Mucosa of stomach (tissue), 1 donor: Measurements from ENCODE around the gene EHD2.
"Not testable (repeated sequence)": the region's sequence is repeated elsewhere in the genome, so short reads cannot be mapped to it uniquely, and the experiment has no call there.

ENCODE experiments used
- H3K27me3 ChIP-seq: one replicate; pipeline ENCODE4 v1.7.0; 2013; ENCODE audit warnings: mild to moderate bottlenecking, low read length; ENCODE audit not compliant: control insufficient read depth, insufficient read depth
- H3K36me3 ChIP-seq: one replicate; pipeline ENCODE4 v1.7.0; 2013; ENCODE audit warnings: low read length; ENCODE audit not compliant: control insufficient read depth, insufficient read depth
- H3K4me1 ChIP-seq: one replicate; pipeline ENCODE4 v1.7.0; 2013; ENCODE audit warnings: mild to moderate bottlenecking, low read length; ENCODE audit not compliant: control insufficient read depth, insufficient read depth
- H3K4me3 ChIP-seq: one replicate; pipeline ENCODE4 v1.7.0; 2013; ENCODE audit warnings: low read length
- H3K9ac ChIP-seq: one replicate; pipeline ENCODE4 v1.7.0; 2013; ENCODE audit warnings: mild to moderate bottlenecking, low read length, moderate library complexity
- H3K9me3 ChIP-seq: one replicate; pipeline ENCODE4 v1.7.0; 2013; ENCODE audit warnings: mild to moderate bottlenecking, low read length, moderate library complexity; ENCODE audit not compliant: control insufficient read depth
- donor health status: Pancreatic carcinoma.

The EHD2 gene

DNA sequence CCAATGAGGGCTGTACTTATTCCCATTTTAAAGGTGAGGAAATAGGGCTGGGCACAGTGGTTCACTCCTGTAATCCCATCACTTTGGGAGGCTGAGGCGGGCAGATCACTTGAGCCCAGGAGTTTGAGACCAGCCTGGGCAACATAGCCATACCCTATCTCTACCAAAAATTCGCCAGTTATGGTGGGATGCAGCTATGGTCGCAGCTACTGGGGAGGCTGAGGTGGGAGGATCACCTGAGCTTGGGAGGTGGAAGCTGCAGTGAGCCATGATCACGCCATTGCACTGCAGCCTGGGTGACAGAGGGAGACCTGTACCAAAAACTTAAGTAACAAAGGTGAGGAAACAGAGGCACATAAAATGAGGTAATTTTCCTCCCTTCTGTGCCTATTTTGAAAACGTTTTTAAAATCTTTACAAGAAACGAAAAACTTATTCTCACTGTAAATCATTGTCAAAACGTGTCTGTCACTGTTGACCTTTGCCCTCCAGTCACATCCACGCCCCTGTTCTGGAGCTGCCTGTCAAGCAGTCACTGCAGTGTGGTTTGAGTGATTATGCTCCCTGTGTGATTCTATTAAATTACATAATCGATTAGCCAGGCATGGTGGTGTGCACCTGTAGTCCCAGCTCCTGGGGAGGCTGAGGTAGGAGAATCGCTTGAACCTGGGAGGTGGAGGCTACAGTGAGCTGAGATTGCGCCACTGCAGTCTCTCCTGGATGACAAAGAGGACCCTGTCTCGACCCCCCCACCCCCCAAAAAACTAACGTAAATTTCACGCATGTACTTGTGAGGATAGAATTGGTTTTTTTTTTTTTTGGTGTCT, 44.6 kb downstream of the EHD2 start:
- Histone ChIP-seq H3K9me3 (no peaks in the 10 kb centered on the region), H3K9ac (no peak overlapping the region), H3K36me3 (peaks cover under 1% of the 10 kb centered on the region)

GRCh38 chr19:47758443-47758804, 45.2 kb downstream of the EHD2 start:
- Histone ChIP-seq H3K36me3 (no peaks in the 10 kb centered on the region), H3K4me1 (peaks cover 10% of the 10 kb centered on the region), H3K9ac (no peak overlapping the region), H3K4me3 (no peak overlapping the region), H3K27me3 (no peaks in the 10 kb centered on the region), H3K9me3 (no peaks in the 10 kb centered on the region)

More for the DNA sequence above, 44.6 kb downstream of the EHD2 start:
- H3K4me3 ChIP-seq: no peak overlapping the region
- H3K4me1 ChIP-seq: peaks cover 10% of the 10 kb centered on the region
- H3K27me3 ChIP-seq: no peaks in the 10 kb centered on the region

GRCh38 chr19:47760632-47760999, 47.4 kb downstream of the EHD2 start:
- Histone ChIP-seq H3K9ac (no peak overlapping the region), H3K27me3 (no peaks in the 10 kb centered on the region), H3K4me3 (no peak overlapping the region), H3K9me3 (no peaks in the 10 kb centered on the region), H3K4me1 (peaks cover 10% of the 10 kb centered on the region), H3K36me3 (no peaks in the 10 kb centered on the region)

DNA sequence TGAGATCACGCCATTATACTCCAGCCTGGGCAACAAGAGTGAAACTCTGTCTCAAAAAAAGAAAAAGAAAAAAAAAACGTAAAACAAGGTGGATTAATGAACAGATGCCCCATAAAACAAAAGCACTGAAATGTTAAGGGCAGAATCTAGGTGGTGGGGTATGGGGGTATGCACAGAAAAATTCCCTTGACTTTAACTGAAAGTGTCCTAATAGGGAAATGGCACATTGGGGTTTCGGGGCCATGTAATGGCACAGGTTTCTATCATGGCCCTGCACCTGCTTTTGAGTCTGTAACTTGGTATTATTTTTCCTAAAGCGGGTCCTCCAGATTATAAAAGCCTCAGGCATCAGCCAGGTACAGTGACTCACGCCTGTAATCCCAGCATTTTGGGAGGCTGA, 48.3 kb downstream of the EHD2 start:
- peaks cover 10% of the 10 kb centered on the region for H3K4me1 ChIP-seq
- no peak overlapping the region for H3K4me3 ChIP-seq
- no peak overlapping the region for H3K9ac ChIP-seq
- no peaks in the 10 kb centered on the region for H3K36me3 ChIP-seq
- no peaks in the 10 kb centered on the region for H3K27me3 ChIP-seq
- no peaks in the 10 kb centered on the region for H3K9me3 ChIP-seq

GRCh38 chr19:47762151-47762550, 48.9 kb downstream of the EHD2 start:
- Histone ChIP-seq H3K9ac (no peak overlapping the region), H3K9me3 (no peaks in the 10 kb centered on the region), H3K4me3 (no peak overlapping the region), H3K4me1 (peaks cover 7% of the 10 kb centered on the region), H3K27me3 (no peaks in the 10 kb centered on the region), H3K36me3 (no peaks in the 10 kb centered on the region)

- Histone ChIP-seq H3K4me1 (peaks cover under 1% of the 10 kb centered on the region), H3K4me3 (no peak overlapping the region)
Measured at GRCh38 chr19:47762615-47763308, 49.5 kb downstream of the EHD2 start.

GRCh38 chr19:47764705-47765104, 51.5 kb downstream of the EHD2 start:
- H3K27me3 ChIP-seq, H3K9ac ChIP-seq, H3K4me3 ChIP-seq, H3K36me3 ChIP-seq, H3K9me3 ChIP-seq, H3K4me1 ChIP-seq: not testable (repeated sequence)

More at GRCh38 chr19:47762615-47763308, 49.5 kb downstream of the EHD2 start:
- H3K27me3 ChIP-seq: no peaks in the 10 kb centered on the region
- no peak overlapping the region for H3K9ac ChIP-seq
- H3K36me3 ChIP-seq: no peaks in the 10 kb centered on the region
- no peaks in the 10 kb centered on the region for H3K9me3 ChIP-seq

- H3K4me3 ChIP-seq: no peak overlapping the region
- H3K4me1 ChIP-seq: peaks cover 5% of the 10 kb centered on the region
- no peaks in the 10 kb centered on the region for H3K27me3 ChIP-seq
- no peaks in the 10 kb centered on the region for H3K9me3 ChIP-seq
- H3K36me3 ChIP-seq: no peaks in the 10 kb centered on the region
- H3K9ac ChIP-seq: no peak overlapping the region
Measured at GRCh38 chr19:47765523-47766358, 52.5 kb downstream of the EHD2 start.

GRCh38 chr19:47766359-47766620, 53.1 kb downstream of the EHD2 start:
- no peak overlapping the region for H3K9ac ChIP-seq

GRCh38 chr19:47766670-47767069, 53.4 kb downstream of the EHD2 start:
- no peaks in the 10 kb centered on the region for H3K27me3 ChIP-seq
- no peaks in the 10 kb centered on the region for H3K36me3 ChIP-seq
- H3K4me3 ChIP-seq: no peak overlapping the region
- no peaks in the 10 kb centered on the region for H3K9me3 ChIP-seq
- no peak overlapping the region for H3K9ac ChIP-seq
- peaks cover 5% of the 10 kb centered on the region for H3K4me1 ChIP-seq

More at GRCh38 chr19:47766359-47766620, 53.1 kb downstream of the EHD2 start:
- H3K36me3 ChIP-seq: no peaks in the 10 kb centered on the region
- peaks cover 5% of the 10 kb centered on the region for H3K4me1 ChIP-seq
- H3K4me3 ChIP-seq: no peak overlapping the region
- H3K27me3 ChIP-seq: no peaks in the 10 kb centered on the region
- H3K9me3 ChIP-seq: no peaks in the 10 kb centered on the region

- no peaks in the 10 kb centered on the region for H3K27me3 ChIP-seq
- H3K9me3 ChIP-seq: no peaks in the 10 kb centered on the region
- H3K9ac ChIP-seq: no peak overlapping the region
- H3K36me3 ChIP-seq: no peaks in the 10 kb centered on the region
- no peak overlapping the region for H3K4me3 ChIP-seq
- H3K4me1 ChIP-seq: peaks cover 5% of the 10 kb centered on the region
Measured at GRCh38 chr19:47767349-47767748, 54.1 kb downstream of the EHD2 start.

DNA sequence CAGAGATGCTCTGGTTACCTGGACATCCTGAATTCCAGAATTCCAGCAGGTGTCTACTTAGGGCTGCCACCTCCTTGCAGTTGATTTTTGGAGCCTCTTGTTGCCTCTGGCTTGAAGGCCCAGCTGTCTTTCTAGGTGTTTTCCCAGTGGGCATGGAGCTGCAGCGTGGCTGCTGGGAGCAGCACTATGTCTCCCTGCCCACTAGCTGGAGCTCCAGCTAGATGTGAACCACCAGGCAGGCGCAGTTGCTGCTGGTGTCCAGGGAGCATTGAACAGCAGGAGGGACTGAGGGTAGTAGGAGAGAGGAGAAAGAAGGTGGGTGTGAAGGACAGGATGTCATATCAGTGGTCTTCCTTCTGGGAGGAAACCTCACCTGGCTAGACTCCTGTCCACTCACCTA, 55.4 kb downstream of the EHD2 start:
- Histone ChIP-seq H3K9ac (no peak overlapping the region), H3K9me3 (no peaks in the 10 kb centered on the region), H3K4me1 (peaks cover 5% of the 10 kb centered on the region), H3K4me3 (no peak overlapping the region), H3K27me3 (no peaks in the 10 kb centered on the region), H3K36me3 (no peaks in the 10 kb centered on the region)
